A673 (cell line): ENCODE measurements around the gene SLC10A4.

ENCODE experiments used
- CTCF ChIP-seq: fragments of 300-800, 200-600 bp; sonication (generic); conservative IDR thresholded peaks from 2 replicates; pipeline ENCODE4 v1.5.1; 2017; ENCODE audit warnings: low read depth, mild to moderate bottlenecking, antibody characterized with exemption, low read length, moderate library complexity, mixed read lengths
- EZH2 ChIP-seq: fragments of 200-600 bp; sonication (generic); IDR thresholded peaks from 2 replicates; pipeline ENCODE4 v1.6.1; 2017; ENCODE audit warnings: borderline replicate concordance, low read depth, mild to moderate bottlenecking, mixed read lengths, antibody characterized with exemption, low read length; ENCODE audit not compliant: poor library complexity, severe bottlenecking

GRCh38 chr4:48450740-48451139 lies 32.4 kb upstream of the SLC10A4 start:
- TF ChIP-seq CTCF = no peak
- TF ChIP-seq EZH2 = no peak
